Type B pancreatic cell (in vitro differentiated cells): ENCODE data around the gene STON2. TPM values are rescaled to one million over a fixed set of nuclear protein-coding genes. Genes with fewer than 3 reads are reported as not detected.

Source experiments
- DNase-seq: peaks from one replicate; pipeline ENCODE4 v3.0.0; 2021; ENCODE audit warnings: mixed read lengths; ENCODE audit not compliant: unreplicated experiment; ENCODE audit errors: extremely low spot score
- H3K27ac Mint-ChIP-seq: 2 replicates; pipeline ENCODE4 v1.8.0; 2021; ENCODE audit warnings: mild to moderate bottlenecking, mixed read lengths
- H3K27me3 Mint-ChIP-seq: 2 replicates; pipeline ENCODE4 v1.8.0; 2021; ENCODE audit warnings: mixed read lengths
- H3K36me3 Mint-ChIP-seq: 2 replicates; pipeline ENCODE4 v1.8.0; 2021; ENCODE audit warnings: mixed read lengths
- H3K4me1 Mint-ChIP-seq: one replicate; pipeline ENCODE4 v1.8.0; 2021; ENCODE audit warnings: mixed read lengths; ENCODE audit not compliant: unreplicated experiment
- H3K4me3 Mint-ChIP-seq: 2 replicates; pipeline ENCODE4 v1.8.0; 2021; ENCODE audit warnings: mild to moderate bottlenecking, mixed read lengths
- H3K9me3 Mint-ChIP-seq: 2 replicates; pipeline ENCODE4 v1.8.0; 2021; ENCODE audit warnings: mixed read lengths
- CTCF ChIP-seq: fragments of 200-600 bp; sonication (generic); conservative IDR thresholded peaks from 2 replicates; pipeline ENCODE4 v1.5.0; 2021; ENCODE audit warnings: antibody characterized with exemption, mild to moderate bottlenecking
- total RNA-seq: library from RNA; stranded (reverse); gene quantifications from 2 replicates; pipeline ENCODE4 v1.2.1, GENCODE V29; 2021; ENCODE audit warnings: low replicate concordance

The STON2 gene
- total RNA-seq, 1 donor from 2014 or later, result 40.4 TPM

GRCh38 chr14:81341781-81342180 lies 58.3 kb downstream of the STON2 start:
- TF ChIP-seq CTCF, result no peak
- H3K4me3 Mint-ChIP-seq, result no peak overlapping the region
- peaks cover 5% of the 10 kb centered on the region for H3K36me3 Mint-ChIP-seq
- no peak overlapping the region for H3K27ac Mint-ChIP-seq
- H3K27me3 Mint-ChIP-seq, result no peaks in the 10 kb centered on the region
- DNase-seq, result no peak
- H3K4me1 Mint-ChIP-seq, result peaks cover 13% of the 10 kb centered on the region
- H3K9me3 Mint-ChIP-seq, result peaks cover 5% of the 10 kb centered on the region

DNA sequence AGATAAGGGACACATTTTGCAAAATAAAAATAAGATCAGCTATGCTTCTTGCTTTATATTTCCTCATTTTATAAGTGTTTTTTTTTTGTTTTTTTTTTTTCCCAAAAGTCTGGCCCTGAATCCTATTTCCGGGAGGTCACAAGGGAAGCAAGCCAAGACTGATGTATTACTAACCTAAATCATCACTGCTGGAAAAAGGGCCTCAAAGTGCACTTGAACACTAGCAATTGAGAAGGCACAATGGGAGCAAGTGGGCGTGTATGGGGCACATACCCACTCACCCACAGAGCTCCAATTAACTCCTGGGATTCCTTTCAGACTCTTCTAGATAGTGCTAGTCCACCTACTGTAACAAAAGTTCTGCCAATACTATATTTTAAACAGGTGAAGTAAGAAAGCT lies 58.8 kb downstream of the STON2 start:
- H3K36me3 Mint-ChIP-seq, result peaks cover 5% of the 10 kb centered on the region
- H3K4me1 Mint-ChIP-seq, result peaks cover 13% of the 10 kb centered on the region
- H3K27ac Mint-ChIP-seq, result no peak overlapping the region
- peaks cover 5% of the 10 kb centered on the region for H3K9me3 Mint-ChIP-seq
- no peak overlapping the region for H3K4me3 Mint-ChIP-seq
- no peak for TF ChIP-seq CTCF
- H3K27me3 Mint-ChIP-seq, result no peaks in the 10 kb centered on the region
- DNase-seq, result no peak

DNA sequence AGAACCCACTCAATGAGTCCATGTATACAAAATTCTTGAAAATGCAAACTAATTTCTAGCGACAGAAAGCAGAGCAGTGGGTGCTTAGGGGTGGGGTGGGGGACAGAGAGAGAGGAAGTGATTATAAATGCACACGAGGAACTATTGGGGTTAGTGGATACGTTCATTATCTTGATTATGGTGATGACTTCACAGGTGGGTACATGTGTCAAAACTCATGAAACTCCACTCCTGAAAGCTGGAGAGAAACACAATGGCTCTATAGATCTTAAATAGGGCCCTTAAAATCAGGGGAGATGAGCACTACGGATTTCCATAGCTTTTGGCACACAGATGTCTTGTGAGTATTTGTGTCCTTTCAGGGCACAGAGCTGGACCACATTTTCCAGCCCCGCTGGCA lies 59.9 kb downstream of the STON2 start:
- Mint-ChIP-seq H3K27ac (no peak overlapping the region), H3K4me3 (no peak overlapping the region), H3K9me3 (peaks cover 5% of the 10 kb centered on the region), H3K27me3 (no peaks in the 10 kb centered on the region), H3K36me3 (peaks cover 5% of the 10 kb centered on the region), H3K4me1 (peaks cover 13% of the 10 kb centered on the region)
- no peak for TF ChIP-seq CTCF
- DNase-seq, result no peak

DNA sequence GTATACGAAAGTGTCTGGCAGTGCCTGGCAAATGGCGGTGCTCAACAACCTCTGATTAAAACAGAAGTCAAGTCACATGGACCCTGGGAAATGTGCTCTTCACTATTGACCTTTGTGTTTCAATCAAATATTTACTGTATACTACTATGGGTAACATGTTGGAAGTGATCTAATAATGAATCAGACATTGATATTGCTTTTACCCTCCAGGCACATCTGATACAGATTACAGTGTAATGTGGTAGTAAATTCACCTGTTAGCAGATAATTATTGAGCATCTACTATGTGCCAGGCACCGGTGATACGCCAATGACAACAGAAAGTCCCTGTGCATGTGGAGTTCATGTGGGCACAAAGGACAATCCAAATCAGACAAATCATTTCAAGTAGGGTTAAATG lies 63.1 kb downstream of the STON2 start:
- no peak overlapping the region for H3K4me3 Mint-ChIP-seq
- H3K27me3 Mint-ChIP-seq, result no peaks in the 10 kb centered on the region
- H3K4me1 Mint-ChIP-seq, result peaks cover 5% of the 10 kb centered on the region
- H3K36me3 Mint-ChIP-seq, result peaks cover 5% of the 10 kb centered on the region
- no peak for TF ChIP-seq CTCF
- peaks cover 5% of the 10 kb centered on the region for H3K9me3 Mint-ChIP-seq
- DNase-seq, result no peak
- peak overlapping the region; percentile 2 for H3K27ac Mint-ChIP-seq

DNA sequence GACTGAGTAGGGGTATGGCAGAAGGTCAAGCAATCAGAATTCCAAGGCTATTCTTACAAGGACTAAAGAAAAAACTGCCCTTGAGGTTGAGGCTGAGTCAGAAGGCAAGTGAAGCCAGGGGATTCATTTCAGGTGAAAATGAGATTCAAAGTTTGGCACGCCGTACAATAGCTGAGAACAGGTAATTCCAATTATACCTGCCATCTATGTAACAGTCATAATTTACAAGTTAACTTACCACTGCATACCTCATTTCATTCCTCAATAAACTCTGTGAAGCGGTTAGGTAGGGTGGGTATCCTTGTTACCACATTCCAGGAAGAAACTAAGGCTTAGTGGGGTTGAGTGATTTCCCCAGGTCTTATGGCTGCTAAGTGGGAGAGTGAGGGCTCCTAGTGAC lies 64.1 kb downstream of the STON2 start:
- peaks cover 5% of the 10 kb centered on the region for H3K9me3 Mint-ChIP-seq
- H3K4me1 Mint-ChIP-seq, result peaks cover 6% of the 10 kb centered on the region

More for the DNA sequence above, 64.1 kb downstream of the STON2 start:
- Mint-ChIP-seq H3K27ac (no peak overlapping the region), H3K36me3 (peaks cover 5% of the 10 kb centered on the region), H3K27me3 (no peaks in the 10 kb centered on the region), H3K4me3 (no peak overlapping the region)
- no peak for TF ChIP-seq CTCF
- DNase-seq, result no peak
